ENCODE results near the gene COG3. TPM values are rescaled to one million over a fixed set of nuclear protein-coding genes. Genes with fewer than 3 reads are reported as not detected.

COG3 gene
- polyA plus RNA-seq, 1 donor from 2014 or later = 90.2 TPM

DNA sequence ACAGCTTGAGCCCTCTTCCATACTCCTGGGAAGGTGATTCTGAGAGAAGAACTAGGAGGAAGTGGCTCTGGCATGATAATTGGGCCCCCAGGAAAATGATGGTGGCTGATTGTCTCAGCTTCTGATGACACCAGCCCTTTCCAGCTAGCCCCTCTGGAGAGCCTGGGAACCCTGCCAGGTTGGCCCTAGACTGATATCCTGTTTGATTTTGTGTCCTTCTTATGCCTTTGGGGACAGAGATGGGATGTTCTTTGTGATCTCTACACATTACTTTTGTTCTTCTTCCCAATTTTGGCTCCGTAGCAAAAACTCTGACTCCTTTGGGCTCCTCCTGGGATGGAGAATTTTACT is 111.1 kb downstream of the COG3 start:
- Histone ChIP-seq H3K9ac (ENCODE audit: low read length) (no peak overlapping the region), H3K4me2 (ENCODE audit: low read length) (no peak overlapping the region), H3K79me2 (replicated peaks; ENCODE audit: insufficient read depth, low read length) (no peaks in the 10 kb centered on the region), H4K20me1 (ENCODE audit: insufficient read depth) (no peaks in the 10 kb centered on the region), H3K27me3 (ENCODE audit: insufficient read depth, low read depth, low read length) (no peaks in the 10 kb centered on the region), H2AFZ (ENCODE audit: low read depth, low read length) (no peak overlapping the region), H3K9me2 (ENCODE audit: insufficient read depth, low read length) (no peaks in the 10 kb centered on the region), H3K36me3 (ENCODE audit: insufficient read depth, low read length) (no peaks in the 10 kb centered on the region), H3F3A (ENCODE audit: insufficient read depth, low read length, poor library complexity, severe bottlenecking) (no peaks in the 10 kb centered on the region), H3K27ac (ENCODE audit: low read length) (no peak overlapping the region), H3K4me3 (ENCODE audit: low read length) (no peak overlapping the region), H3K9me3 (ENCODE audit: low read length) (no peaks in the 10 kb centered on the region)
- TF ChIP-seq EZH2 (IDR thresholded peaks at IDR 0.05; ENCODE audit: borderline replicate concordance, insufficient read depth, low read length, poor library complexity, severe bottlenecking) (no peak), RAD21 (conservative IDR thresholded peaks at IDR 0.05) (no peak), TAF1 (IDR thresholded peaks at IDR 0.05; ENCODE audit: low read depth) (no peak), SMC3 (conservative IDR thresholded peaks at IDR 0.05; ENCODE audit: poor library complexity) (no peak), POLR2AphosphoS5 (IDR thresholded peaks at IDR 0.05) (no peak), MXI1 (conservative IDR thresholded peaks at IDR 0.05; ENCODE audit: poor library complexity, severe bottlenecking) (no peak), EP300 (conservative IDR thresholded peaks at IDR 0.05; ENCODE audit: poor library complexity, severe bottlenecking) (no peak)
- TF ChIP-seq, protein P1, sequence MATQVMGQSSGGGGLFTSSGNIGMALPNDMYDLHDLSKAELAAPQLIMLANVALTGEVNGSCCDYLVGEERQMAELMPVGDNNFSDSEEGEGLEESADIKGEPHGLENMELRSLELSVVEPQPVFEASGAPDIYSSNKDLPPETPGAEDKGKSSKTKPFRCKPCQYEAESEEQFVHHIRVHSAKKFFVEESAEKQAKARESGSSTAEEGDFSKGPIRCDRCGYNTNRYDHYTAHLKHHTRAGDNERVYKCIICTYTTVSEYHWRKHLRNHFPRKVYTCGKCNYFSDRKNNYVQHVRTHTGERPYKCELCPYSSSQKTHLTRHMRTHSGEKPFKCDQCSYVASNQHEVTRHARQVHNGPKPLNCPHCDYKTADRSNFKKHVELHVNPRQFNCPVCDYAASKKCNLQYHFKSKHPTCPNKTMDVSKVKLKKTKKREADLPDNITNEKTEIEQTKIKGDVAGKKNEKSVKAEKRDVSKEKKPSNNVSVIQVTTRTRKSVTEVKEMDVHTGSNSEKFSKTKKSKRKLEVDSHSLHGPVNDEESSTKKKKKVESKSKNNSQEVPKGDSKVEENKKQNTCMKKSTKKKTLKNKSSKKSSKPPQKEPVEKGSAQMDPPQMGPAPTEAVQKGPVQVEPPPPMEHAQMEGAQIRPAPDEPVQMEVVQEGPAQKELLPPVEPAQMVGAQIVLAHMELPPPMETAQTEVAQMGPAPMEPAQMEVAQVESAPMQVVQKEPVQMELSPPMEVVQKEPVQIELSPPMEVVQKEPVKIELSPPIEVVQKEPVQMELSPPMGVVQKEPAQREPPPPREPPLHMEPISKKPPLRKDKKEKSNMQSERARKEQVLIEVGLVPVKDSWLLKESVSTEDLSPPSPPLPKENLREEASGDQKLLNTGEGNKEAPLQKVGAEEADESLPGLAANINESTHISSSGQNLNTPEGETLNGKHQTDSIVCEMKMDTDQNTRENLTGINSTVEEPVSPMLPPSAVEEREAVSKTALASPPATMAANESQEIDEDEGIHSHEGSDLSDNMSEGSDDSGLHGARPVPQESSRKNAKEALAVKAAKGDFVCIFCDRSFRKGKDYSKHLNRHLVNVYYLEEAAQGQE (IDR thresholded peaks at IDR 0.05; ENCODE audit: borderline replicate concordance) = no peak
- TF ChIP-seq, protein P2, sequence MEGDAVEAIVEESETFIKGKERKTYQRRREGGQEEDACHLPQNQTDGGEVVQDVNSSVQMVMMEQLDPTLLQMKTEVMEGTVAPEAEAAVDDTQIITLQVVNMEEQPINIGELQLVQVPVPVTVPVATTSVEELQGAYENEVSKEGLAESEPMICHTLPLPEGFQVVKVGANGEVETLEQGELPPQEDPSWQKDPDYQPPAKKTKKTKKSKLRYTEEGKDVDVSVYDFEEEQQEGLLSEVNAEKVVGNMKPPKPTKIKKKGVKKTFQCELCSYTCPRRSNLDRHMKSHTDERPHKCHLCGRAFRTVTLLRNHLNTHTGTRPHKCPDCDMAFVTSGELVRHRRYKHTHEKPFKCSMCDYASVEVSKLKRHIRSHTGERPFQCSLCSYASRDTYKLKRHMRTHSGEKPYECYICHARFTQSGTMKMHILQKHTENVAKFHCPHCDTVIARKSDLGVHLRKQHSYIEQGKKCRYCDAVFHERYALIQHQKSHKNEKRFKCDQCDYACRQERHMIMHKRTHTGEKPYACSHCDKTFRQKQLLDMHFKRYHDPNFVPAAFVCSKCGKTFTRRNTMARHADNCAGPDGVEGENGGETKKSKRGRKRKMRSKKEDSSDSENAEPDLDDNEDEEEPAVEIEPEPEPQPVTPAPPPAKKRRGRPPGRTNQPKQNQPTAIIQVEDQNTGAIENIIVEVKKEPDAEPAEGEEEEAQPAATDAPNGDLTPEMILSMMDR (IDR thresholded peaks at IDR 0.05; ENCODE audit: poor library complexity, severe bottlenecking) = no peak

DNA sequence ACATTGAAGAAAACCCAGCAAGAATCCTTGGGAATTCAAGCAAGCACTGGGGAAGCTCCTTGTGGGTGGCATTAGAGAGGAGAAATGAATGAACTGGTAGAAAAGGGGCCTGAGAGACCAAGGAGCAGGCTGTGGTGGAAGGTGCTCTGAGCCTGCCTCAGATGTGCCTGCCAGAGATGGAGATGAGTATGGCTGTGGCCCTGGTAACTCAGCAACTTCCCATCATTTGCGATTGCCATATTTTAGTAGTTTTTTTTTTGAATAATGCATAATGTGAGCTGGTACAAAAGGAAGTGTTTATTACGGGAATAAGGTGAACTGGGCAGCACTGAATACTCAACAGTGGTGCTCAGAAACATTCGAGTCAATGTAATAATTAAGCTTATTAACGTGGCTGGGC is 111.7 kb downstream of the COG3 start:
- Histone ChIP-seq H3K9ac (ENCODE audit: low read length) (no peak overlapping the region), H3K79me2 (replicated peaks; ENCODE audit: insufficient read depth, low read length) (no peaks in the 10 kb centered on the region), H3K27ac (ENCODE audit: low read length) (no peak overlapping the region), H4K20me1 (ENCODE audit: insufficient read depth) (no peaks in the 10 kb centered on the region), H3K4me2 (ENCODE audit: low read length) (no peak overlapping the region), H3K9me2 (ENCODE audit: insufficient read depth, low read length) (no peaks in the 10 kb centered on the region), H3K4me3 (ENCODE audit: low read length) (no peak overlapping the region), H3K9me3 (ENCODE audit: low read length) (no peaks in the 10 kb centered on the region), H3K27me3 (ENCODE audit: insufficient read depth, low read depth, low read length) (no peaks in the 10 kb centered on the region), H2AFZ (ENCODE audit: low read depth, low read length) (no peak overlapping the region), H3K36me3 (ENCODE audit: insufficient read depth, low read length) (no peaks in the 10 kb centered on the region), H3F3A (ENCODE audit: insufficient read depth, low read length, poor library complexity, severe bottlenecking) (no peaks in the 10 kb centered on the region)
- TF ChIP-seq EZH2 (IDR thresholded peaks at IDR 0.05; ENCODE audit: borderline replicate concordance, insufficient read depth, low read length, poor library complexity, severe bottlenecking) (no peak), MXI1 (conservative IDR thresholded peaks at IDR 0.05; ENCODE audit: poor library complexity, severe bottlenecking) (no peak), EP300 (conservative IDR thresholded peaks at IDR 0.05; ENCODE audit: poor library complexity, severe bottlenecking) (no peak)
- TF ChIP-seq, protein P2 (IDR thresholded peaks at IDR 0.05; ENCODE audit: poor library complexity, severe bottlenecking) = no peak

All from neural cell (in vitro differentiated cells).